Fibroblast of villous mesenchyme (primary cell): ENCODE measurements around the gene NCR3LG1. TPM values are rescaled to one million over a fixed set of nuclear protein-coding genes. Genes with fewer than 3 reads are reported as not detected.

Experiments used
- DNase-seq: peaks from one replicate; pipeline ENCODE4 v3.0.0-alpha.2; 2010; ENCODE audit warnings: low read depth
- H3K4me3 ChIP-seq: 2 replicates; pipeline ENCODE4 v1.5.1; 2011; ENCODE audit warnings: low read depth, mild to moderate bottlenecking, low read length
- CTCF ChIP-seq: IDR thresholded peaks from 2 replicates; pipeline ENCODE4 v1.5.1; 2012; ENCODE audit warnings: low read depth, mild to moderate bottlenecking, low read length; ENCODE audit not compliant: insufficient read depth
- total RNA-seq: library from RNA; depleted of rRNA; stranded (reverse); fragments of >200 nt; gene quantifications from 2 replicates; pipeline ENCODE4 v1.2.3, GENCODE V29; 2012

NCR3LG1 gene
- total RNA-seq, 1 donor, result 14.7 TPM

- no peak overlapping the region for H3K4me3 ChIP-seq
- no peak for TF ChIP-seq CTCF
- no peak for DNase-seq
These were observed 56.4 kb downstream of the NCR3LG1 start for GRCh38 chr11:17408026-17408425.

- TF ChIP-seq CTCF, result no peak
- no peak overlapping the region for H3K4me3 ChIP-seq
- no peak for DNase-seq
These were observed 57.0 kb downstream of the NCR3LG1 start for GRCh38 chr11:17408641-17409040.

GRCh38 chr11:17410606-17411379, 59.2 kb downstream of the NCR3LG1 start:
- no peak for TF ChIP-seq CTCF

GRCh38 chr11:17411418-17411817, 59.8 kb downstream of the NCR3LG1 start:
- no peak overlapping the region for H3K4me3 ChIP-seq
- no peak for DNase-seq
- TF ChIP-seq CTCF, result no peak

More at GRCh38 chr11:17410606-17411379, 59.2 kb downstream of the NCR3LG1 start:
- no peak for DNase-seq
- H3K4me3 ChIP-seq, result no peak overlapping the region

- no peak overlapping the region for H3K4me3 ChIP-seq
- no peak for DNase-seq
- TF ChIP-seq CTCF, result no peak
These were observed 61.0 kb downstream of the NCR3LG1 start for GRCh38 chr11:17412488-17413180.

- no peak overlapping the region for H3K4me3 ChIP-seq
- no peak for TF ChIP-seq CTCF
- DNase-seq, result no peak
These were observed 62.1 kb downstream of the NCR3LG1 start for GRCh38 chr11:17413414-17414316.
